DOHH2 (cell line): Measurements from ENCODE around the gene PPP1R15B.

Experiments used
- CTCF ChIP-seq: fragments of 200-600 bp; sonication (generic); IDR thresholded peaks from one replicate; pipeline ENCODE4 v1.5.1; 2014; ENCODE audit warnings: antibody characterized with exemption, mild to moderate bottlenecking, low read depth, low read length; ENCODE audit not compliant: poor library complexity, severe bottlenecking
- EZH2phosphoT487 ChIP-seq: fragments of 200-600 bp; sonication (generic); IDR thresholded peaks from 2 replicates; pipeline ENCODE4 v1.6.1; 2017; ENCODE audit warnings: borderline replicate concordance, mild to moderate bottlenecking, antibody characterized with exemption, low read length, moderate library complexity, mixed read lengths

- no peak for TF ChIP-seq CTCF
- TF ChIP-seq EZH2phosphoT487: no peak
These were observed 49.8 kb downstream of the PPP1R15B start for GRCh38 chr1:204361781-204362180.
